Activated CD8-positive, alpha-beta memory T cell treated with anti-CD3 and anti-CD28 coated beads, Interleukin-2, amount 50 U/mL, for 1 hour (primary cell): ENCODE results near the gene ADIPOR2.
"Not testable (repeated sequence)": the region's sequence is repeated elsewhere in the genome, so short reads cannot be mapped to it uniquely, and the experiment has no call there.

ENCODE experiments used
- DNase-seq: peaks from one replicate; pipeline ENCODE4 v3.0.0-alpha.2; 2020; ENCODE audit errors: extremely low read depth

ADIPOR2 gene

DNA sequence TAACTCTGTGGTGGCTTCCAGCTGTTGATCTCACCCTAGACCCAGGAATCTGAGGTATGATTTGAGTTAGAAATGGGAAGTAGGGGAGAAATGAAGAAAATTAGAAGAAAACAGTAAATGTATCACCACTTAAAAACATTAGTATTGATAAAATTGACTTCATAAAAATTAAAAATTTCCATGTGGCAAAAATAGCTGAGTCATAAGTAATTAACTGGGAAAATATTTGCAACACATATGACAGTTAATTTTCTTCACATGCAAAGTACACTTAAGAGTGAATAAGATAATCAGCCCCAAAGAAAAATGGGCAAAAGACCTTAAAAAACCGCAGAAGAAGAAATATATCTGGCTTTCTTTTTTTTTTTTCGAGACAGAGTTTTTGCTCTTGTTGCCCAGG is 25.5 kb upstream of the ADIPOR2 start:
- DNase-seq, result no peak

DNA sequence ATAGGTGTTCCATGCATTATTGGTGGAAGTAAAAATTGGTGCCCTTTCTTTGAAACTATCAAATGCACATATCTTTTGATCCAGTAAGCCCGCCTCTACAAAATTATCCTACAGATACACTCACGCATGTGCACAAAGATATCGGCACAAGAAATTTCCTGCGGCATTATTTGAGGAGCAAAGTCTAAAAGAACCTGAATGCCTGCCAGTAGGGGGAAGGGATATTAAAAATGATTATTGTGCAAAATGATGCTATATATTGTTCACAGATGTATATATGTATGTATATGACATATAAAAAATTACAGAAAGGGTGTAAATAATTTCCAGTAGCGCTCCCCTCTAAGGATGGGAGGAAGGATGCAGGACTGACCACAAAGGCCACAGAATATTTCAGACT is 24.7 kb upstream of the ADIPOR2 start:
- no peak for DNase-seq

DNA sequence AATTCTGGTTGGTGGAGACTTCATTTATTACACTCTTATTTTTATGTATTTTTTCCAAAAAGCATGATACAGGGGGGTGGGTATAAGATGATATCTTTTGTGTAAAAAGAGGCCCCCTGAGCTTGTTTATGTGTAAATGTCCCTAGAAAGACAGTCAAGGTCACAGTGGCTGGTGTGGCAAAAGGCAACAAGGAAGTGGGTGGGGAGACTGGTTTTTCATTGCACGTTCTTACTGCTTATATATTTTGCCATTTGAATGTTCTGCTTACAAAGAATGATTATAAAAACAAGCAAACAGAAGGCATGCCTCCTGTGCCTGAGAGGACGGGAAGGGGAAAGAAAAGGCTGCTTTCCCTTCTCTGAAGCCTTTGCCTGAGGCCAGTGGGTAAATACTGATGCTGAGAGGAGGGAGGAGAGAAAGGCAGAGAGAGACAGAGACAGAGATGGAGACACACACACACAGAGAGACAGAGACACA is 24.1 kb upstream of the ADIPOR2 start:
- DNase-seq, result no peak

DNA sequence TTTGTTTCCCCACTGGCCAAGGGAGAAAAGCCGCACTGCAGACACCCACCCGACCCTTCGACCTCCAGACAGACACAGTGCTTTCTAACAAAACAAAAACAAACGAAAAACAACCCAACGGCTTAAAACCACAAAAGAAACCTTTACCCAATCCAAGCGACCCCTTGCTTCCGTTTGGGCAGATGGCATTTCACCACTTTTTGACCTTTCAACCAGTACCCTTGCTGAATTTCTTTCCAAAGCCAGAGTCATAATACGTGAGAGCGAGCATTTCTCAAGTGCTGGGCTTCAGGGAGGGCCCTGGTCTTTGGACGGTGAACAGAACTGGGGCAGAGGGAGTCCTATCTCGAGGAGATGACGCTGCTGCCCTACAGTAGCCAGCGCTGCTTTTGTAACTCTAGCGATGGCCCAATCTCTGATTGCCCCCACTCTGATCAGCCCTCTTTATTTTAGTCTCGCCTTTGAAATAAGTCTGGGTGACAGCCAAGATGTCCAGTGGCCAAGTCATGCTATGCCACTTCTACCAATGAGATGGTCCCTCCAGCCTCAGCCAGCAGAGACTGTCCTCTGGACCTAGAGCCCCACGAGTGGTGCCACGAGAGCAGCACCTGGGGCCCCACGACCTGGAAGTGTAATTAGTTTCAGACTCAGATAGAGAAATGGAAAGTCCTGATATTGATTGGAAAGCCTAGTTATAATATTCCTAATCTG is 21.9 kb upstream of the ADIPOR2 start:
- no peak for DNase-seq

DNA sequence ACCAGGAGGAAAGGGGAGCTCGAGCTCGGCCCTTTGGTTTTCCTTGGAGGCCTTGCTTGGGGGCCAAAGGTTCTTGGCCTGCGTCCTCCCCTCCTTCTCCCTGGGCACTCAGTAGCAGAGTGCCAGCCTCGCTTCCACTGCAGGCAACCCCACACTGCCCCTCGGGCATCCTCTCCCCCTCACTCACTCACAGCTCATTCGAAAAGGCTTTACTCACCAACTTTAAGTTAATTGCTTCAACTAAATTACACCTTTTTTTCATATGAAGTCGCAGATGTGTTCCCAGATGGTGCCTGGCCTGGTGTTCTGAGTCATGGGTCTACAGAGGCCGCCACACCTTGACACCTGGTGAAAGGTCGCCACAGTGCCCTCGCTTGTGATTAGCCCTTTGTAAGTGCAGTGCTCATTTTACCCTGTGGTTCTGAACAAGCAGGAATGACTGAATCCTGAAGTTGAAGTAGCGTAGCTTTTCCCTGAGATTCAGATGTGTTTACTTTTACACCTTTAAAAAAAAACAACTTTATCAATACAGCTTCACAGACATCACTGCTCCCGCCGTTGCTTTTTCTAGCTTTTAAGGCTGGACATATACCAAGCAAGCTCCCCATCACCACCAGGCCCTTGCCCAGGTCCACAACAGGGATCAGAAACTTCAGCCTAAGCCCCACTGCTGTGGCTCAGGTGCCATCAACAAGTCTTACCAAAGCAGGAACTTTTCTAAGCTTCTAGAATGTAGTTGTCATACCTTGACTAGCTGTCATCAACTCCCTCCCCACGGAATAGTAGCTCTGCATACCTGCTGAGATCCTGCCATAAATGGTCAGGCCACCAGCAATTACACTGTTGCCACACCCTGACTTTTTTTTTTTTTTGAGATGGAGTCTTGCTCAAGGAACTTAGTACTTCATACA is 20.3 kb upstream of the ADIPOR2 start:
- no peak for DNase-seq

DNA sequence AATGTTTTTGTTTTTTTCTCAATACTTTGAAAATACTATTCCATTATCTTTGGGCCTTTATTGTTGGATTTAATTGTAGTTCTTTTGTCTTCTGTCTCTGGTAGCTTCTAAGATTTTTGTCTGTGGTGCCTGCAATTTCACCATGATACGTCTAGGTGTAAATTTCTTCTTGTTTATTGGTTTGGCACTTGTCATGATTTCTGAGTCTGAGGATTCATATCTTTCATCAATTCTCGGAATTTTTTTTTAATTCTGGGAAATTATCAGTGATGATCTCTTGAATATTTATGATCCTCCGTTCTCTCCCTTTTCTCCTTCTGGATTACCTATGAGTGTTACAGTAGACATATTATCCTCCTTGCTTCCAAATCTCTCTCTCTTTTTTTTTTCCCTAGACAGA is 14.8 kb upstream of the ADIPOR2 start:
- DNase-seq, result no peak

DNA sequence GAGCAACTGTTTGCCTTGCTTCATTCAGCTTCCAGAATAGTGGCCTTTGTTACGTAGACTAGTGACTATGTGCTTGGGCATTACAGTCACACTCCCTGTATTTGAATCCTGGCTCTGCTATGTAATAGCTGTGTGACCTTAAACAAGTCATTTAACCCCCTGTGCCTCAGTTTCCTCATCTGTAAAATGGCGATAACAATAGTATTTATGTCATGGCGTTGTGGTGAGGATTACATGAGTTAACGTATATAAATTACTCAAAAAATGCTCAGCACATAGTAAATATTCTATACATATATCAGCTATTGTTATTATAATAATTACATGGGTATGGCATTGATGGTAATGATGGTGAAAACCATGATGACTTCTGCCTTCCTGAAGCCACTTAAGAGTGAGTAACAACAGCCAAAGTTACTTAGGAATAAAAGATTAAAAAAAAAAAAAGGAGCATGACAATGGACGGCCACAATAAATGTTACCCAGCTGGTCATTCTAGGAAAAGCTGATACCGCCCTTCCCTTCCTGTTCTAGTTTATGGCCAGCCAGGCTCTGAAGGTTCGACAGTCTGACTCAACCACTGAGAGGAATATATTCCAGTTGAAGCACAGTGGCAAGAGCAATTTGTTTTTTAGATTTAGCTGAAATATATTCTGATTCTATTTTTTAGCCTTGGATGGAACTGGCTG is 9.9 kb upstream of the ADIPOR2 start:
- DNase-seq, result no peak

DNA sequence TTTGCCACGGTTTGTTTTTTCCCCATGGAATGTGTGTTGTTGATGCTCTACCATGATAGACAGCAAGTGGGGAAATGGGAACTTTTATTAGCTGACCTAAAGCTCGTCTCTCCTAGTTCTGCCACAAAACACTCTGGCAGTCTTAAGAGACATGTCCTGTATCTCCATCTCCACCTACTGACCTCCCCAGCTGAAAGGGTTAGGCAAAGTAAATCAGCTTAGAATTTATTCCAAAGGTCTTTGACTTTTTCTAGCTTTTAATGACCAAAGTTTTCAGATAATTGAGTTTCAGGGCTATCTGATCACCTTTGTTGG is 9.4 kb upstream of the ADIPOR2 start:
- DNase-seq, result no peak

DNA sequence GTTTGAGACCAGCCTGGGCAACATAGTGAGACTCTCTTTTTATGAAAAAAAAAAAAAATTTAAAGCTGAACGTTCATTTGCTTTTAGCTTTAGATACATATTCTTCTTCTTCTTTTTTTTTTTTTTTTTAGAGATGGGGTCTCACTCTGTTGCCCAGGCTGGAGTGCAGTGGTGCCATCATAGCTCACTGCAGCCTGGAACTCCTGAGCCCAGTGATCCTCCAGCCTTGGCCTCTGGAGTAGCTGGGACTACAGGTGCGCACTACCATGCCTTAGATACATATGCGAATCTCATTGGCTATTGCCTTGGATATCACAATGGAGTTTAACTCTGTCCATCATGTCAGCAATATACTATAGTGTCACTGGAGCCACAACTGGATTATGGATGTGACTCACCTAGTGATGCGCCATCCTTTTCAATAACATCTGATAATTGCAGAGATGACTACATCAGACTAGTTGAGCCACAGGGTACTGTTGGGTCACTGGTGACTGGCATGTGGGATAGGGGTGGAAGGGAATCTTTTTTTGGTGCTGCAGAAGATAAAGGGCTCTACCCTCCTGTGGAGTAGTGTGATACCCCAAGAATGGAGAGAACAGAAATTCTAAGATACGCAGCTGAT is 2.7 kb upstream of the ADIPOR2 start:
- DNase-seq, result no peak

DNA sequence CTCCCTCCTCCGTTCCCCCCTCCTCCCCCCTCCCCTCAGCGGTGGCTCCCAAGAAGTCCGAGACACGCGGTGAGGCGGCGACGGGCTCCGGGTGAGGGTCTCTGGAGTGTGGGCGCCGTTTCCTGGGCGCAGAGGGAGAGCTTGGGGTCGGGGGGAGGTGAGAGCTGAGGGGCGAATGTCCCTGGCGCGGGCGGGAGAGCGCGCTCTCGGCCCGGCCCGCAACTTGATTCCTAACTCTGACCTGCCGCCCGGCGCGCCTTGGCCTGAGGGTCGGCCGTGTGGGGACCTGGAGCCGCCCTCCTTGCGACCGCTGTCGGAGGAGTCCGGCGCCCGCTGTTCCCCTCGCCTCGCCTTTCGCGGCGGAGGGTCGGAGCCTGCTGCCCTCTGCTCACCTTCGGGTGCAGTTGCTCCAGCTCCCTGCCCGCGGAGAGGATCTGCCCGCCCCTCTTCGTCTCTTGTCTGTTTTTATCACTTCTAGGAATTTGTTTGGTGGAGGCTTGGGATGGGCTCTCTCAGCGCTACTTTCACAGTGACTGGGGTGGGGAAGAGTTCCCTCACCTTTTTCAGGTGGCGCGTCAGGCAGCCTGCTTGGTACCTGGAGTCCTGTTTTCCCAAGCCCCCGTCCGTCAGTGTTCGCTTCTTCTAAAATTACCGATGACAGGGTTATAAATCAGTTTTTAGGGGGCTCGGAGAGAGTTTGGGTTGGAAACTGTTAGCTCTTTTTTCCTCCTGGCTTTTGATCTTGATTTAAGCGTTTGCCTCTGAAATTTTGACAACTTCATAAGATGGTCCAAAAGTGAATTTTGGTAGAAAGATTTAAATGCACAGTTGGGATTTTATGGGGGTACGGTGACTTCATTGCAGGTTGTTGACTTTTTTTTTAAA is 495 bp downstream of the ADIPOR2 start:
- no peak for DNase-seq

DNA sequence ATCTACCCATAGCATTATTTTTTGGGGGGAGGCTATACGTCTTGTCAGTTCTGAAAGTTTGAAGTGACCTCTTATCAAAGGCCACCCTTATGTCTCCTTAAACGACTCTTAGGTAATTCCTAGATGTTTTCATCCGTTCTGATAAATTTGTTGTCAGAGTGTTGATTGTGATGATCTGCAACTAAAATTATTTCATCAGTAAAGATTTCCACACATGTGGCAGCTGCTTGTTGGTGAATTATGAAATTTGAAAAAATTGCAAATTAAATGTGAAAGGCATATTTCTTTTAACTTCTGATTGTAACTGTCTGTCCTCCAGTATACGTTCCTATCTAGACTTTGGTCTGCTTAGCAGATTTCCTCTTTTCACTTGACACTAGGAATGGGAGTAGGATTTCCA is 1.4 kb downstream of the ADIPOR2 start:
- no peak for DNase-seq

DNA sequence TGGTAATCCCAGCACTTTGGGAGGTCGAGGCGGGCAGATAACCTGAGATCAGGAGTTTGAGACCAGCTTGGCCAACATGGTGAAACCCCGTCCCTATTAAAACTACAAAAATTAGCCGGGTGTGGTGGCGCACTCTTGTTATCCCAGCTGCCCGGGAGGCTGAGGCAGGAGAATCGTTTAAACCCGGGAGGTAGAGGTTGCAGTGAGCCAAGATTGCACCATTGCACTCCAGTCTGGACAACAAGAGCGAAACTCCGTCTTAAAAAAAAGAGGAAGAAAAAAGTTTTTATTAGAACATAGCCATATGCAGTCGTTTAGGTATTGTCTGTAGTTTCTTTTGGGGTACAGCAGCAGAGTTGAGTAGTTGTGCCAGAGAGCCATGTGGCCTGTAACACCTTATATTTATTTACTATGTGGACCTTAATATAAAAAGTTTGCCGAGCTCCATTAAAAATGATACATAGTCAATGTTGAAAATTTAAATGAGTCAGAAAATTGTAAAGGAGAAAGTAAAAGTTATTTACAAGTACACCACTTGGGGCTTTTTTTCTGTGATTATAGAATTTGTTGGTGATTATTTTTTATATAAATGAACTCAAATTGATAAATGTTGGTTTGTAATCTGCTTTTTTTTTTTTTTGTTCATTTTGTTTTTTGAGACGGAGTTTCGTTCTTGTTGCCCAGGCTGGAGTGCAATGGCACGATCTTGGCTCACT is 2.2 kb downstream of the ADIPOR2 start:
- DNase-seq, result no peak

DNA sequence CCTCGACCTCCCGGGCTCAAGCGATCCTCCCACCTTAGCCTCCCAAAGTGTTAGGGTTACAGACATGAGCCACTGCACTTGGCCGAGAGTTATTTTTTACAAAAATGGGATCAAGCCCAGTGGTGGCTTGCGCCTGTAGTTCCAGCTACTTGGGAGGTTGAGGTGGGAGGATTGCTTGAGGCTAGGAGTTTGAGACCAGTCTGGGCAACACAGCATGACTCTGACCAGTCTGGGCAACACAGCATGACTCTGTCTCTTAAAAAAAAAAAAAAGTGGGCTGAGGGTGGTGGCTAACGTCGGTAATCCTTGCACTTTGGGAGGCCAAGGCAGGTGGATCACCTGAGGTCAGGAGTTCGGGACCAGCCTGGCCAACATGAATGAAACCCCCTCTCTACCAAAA is 4.2 kb downstream of the ADIPOR2 start:
- not testable (repeated sequence) for DNase-seq

DNA sequence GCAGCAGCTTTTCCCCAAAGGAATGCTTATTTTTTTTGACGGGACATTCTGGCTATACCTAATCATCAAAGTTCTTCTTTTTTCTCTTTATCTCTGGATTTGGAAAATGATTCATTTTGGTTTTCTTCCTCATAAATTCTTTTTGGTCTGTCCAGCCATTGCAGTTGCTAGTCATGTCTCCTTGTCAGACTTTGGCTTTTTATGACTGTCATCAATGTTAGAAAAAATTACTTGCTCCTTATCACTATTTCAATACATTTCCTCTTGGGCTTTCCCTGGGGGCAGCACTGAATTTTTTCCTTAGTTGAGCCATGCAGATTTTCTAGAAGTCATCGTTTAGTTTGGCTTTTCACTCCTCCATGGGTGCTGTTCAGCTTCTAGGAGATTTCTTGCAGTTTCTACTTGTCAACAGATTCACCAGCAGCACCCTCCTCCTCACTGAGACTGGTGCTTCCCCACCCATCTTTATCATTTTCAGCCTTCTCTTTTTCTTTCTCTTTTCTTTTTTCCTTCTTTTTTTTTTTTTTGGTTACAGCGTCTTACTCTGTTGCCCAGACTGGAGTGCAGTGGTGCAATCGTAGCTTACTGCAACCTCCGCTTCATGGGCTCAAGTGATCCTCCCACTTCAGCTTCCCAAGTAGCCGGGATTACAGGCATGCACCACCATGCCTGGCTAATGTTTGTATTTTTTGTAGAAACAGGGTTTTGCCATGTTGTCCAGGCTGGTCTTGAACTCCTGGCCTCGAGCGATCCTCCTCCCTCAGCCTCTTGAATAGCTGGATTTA is 5.2 kb downstream of the ADIPOR2 start:
- no peak for DNase-seq

DNA sequence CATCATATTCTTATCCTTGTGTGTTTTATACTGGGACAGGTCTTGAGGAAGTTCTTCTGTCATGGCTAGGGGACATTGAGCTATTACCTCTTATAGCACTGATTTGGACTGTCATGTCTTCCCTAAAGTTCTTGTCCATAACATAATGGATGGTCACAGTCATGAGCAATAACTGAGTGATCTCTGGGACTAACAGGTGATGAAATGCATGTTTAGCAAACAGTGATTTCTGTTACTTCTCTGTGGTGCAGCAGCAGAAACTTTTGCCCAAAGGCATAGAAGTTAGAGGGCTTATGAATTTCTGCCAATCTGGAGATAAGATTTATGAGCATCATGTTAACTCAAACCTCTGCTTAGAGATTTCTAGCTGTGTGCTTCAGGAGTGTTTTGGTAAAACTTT is 5.9 kb downstream of the ADIPOR2 start:
- DNase-seq, result no peak

DNA sequence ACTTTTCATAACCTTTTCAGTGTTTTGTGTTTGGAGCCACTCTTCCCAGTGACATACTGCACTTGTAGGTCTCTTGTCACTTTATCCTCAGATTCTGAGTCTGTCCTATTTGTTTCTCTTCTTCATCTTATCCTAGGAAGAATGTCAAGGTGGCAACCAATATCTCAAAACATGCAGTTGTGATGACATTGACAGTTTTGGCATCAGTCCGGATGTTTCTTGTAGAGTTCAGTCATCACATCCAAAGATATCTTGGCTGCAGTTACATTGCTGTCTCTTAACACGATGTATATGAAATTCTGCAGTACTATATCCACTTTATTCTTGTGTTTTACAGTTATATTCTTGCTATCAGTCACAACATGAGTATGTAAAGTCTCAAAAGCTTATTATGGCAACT is 6.4 kb downstream of the ADIPOR2 start:
- no peak for DNase-seq

DNA sequence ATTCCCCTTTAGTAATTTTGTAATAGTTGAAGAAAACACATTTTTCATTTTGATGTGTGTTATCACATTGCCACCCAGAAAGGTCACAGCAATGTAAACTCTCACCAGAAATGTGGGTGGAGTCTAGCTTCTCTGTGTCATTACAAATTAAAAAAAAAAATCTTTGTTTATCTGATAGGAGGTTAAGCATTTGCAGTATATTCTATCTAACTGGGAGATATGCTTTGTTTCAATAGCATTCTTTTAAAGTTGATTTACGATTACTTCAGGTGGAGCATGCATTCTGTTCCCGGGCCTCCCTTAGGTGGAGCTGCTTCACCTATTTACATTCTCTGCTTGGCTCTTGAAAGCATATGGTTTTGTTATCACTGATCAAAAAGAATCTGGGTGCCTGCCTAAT is 7.8 kb downstream of the ADIPOR2 start:
- no peak for DNase-seq

DNA sequence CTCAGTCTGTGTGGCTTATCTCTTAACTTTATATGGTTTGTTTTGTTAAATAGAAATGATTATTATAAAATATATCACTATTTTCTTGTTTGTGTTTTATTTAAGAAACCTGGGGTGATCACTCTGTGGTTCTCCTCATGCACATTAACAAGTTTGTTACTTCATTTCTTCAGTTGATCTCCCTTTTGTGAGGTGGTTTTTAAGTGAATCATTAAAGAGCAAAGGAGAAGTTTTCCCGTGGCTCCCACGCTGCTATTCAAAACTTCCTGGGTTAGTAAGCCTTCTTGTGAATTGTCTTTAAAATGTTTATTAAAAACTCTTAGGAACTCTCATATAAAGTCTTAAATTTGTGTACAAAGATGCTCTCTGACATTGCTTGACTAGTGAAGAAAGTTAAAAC is 11.8 kb downstream of the ADIPOR2 start:
- no peak for DNase-seq

DNA sequence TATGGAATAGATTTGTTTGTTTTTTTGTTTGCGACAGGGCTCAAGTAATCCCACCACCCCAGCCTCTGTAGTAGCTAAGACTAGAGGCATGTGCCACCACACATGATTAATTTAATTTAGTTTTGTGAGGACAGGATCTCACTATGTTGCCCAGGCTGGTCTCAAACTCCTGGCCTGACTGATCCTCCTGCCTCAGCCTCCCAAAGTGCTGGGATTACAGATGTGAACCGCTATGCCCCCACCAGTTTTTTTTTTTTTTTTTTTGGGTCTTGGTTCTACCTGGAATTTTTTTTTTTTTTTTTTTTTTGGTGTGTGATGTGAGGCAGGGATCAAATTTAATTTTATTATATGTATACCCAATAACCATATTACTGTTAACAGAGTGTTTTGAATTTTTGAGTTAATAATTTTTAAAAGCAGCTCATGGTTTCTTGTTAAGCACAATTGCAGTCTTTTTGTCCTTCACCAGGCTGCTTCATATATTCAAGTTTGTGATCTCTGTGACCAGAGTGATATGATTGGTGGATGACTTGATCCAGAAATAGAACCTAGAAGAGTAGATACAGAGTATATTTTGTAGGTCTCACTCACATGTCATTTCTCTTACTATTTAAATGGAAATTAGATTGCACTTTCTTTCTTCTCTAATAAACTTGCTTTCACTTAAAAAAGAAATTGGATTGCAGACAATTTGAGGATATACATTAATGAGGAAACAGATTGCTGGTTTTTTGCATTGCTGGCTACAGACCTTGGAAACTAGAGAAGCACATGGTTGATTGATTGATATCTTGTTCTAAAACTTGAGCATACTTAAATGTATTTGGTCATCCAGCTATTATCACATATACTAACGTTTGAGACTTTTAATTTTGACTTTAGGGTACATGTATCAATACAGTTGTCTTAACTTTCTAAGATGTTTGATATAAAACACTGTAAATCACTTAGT is 13.2 kb downstream of the ADIPOR2 start:
- DNase-seq, result no peak
